Embryonic facial prominence (tissue), 1 donor: ENCODE results near the gene TMPRSS12.
"Not testable (repeated sequence)": the region's sequence is repeated elsewhere in the genome, so short reads cannot be mapped to it uniquely, and the experiment has no call there.

ENCODE experiments used
- DNase-seq: peaks from one replicate; pipeline ENCODE4 v3.0.0-alpha.2; 2016; ENCODE audit errors: extremely low spot score

TMPRSS12 gene

GRCh38 chr12:50842637-50843493 is at the start of gene TMPRSS12:
Gene TMPRSS12, plus strand, starts transcription at chr12:50842926. Its CDS starts 39 bp downstream, at chr12:50842965.
- no peak for DNase-seq

- no peak for DNase-seq
These were observed 42.8 kb upstream of the TMPRSS12 start for GRCh38 chr12:50799908-50800307.

GRCh38 chr12:50803230-50803875 is 39.4 kb upstream of the TMPRSS12 start:
- no peak for DNase-seq

- no peak for DNase-seq
These were observed 36.5 kb upstream of the TMPRSS12 start for GRCh38 chr12:50806176-50806575.

GRCh38 chr12:50809131-50809530 is 33.6 kb upstream of the TMPRSS12 start:
- DNase-seq, result not testable (repeated sequence)

- not testable (repeated sequence) for DNase-seq
These were observed 27.8 kb upstream of the TMPRSS12 start for GRCh38 chr12:50814921-50815320.

GRCh38 chr12:50820177-50820576 is 22.5 kb upstream of the TMPRSS12 start:
- no peak for DNase-seq

- DNase-seq, result no peak
These were observed 20.6 kb upstream of the TMPRSS12 start for GRCh38 chr12:50822082-50822481.

- not testable (repeated sequence) for DNase-seq
These were observed 19.0 kb upstream of the TMPRSS12 start for GRCh38 chr12:50823724-50824123.

GRCh38 chr12:50824914-50825313 is 17.8 kb upstream of the TMPRSS12 start:
- DNase-seq, result no peak

- DNase-seq, result peak; percentile 63
These were observed 17.3 kb upstream of the TMPRSS12 start for GRCh38 chr12:50825372-50825838.

GRCh38 chr12:50828121-50828520 is 14.6 kb upstream of the TMPRSS12 start:
- DNase-seq, result no peak

GRCh38 chr12:50828886-50829285 is 13.8 kb upstream of the TMPRSS12 start:
- DNase-seq, result no peak

- DNase-seq, result not testable (repeated sequence)
These were observed 8.9 kb upstream of the TMPRSS12 start for GRCh38 chr12:50833801-50834200.

GRCh38 chr12:50839042-50839441 is 3.7 kb upstream of the TMPRSS12 start:
- DNase-seq, result no peak

- no peak for DNase-seq
These were observed 1.8 kb upstream of the TMPRSS12 start for GRCh38 chr12:50840809-50841487.

GRCh38 chr12:50841716-50842531 is 802 bp upstream of the TMPRSS12 start:
- DNase-seq, result no peak

GRCh38 chr12:50845021-50845647 is 2.4 kb downstream of the TMPRSS12 start:
- DNase-seq, result no peak

- no peak for DNase-seq
These were observed 6.2 kb downstream of the TMPRSS12 start for GRCh38 chr12:50848963-50849362.

- not testable (repeated sequence) for DNase-seq
These were observed 12.5 kb downstream of the TMPRSS12 start for GRCh38 chr12:50855218-50855617.

GRCh38 chr12:50855679-50856078 is 13.0 kb downstream of the TMPRSS12 start:
- DNase-seq, result not testable (repeated sequence)
